ENCODE measurements around the gene SLC25A14. TPM values are rescaled to one million over a fixed set of nuclear protein-coding genes. Genes with fewer than 3 reads are reported as not detected.
"Not testable (repeated sequence)": the region's sequence is repeated elsewhere in the genome, so short reads cannot be mapped to it uniquely, and the experiment has no call there.

SLC25A14 gene
- total RNA-seq, 6 donors from 2014 or later: 7.6 to 16.1 (median 8.3) TPM

DNA sequence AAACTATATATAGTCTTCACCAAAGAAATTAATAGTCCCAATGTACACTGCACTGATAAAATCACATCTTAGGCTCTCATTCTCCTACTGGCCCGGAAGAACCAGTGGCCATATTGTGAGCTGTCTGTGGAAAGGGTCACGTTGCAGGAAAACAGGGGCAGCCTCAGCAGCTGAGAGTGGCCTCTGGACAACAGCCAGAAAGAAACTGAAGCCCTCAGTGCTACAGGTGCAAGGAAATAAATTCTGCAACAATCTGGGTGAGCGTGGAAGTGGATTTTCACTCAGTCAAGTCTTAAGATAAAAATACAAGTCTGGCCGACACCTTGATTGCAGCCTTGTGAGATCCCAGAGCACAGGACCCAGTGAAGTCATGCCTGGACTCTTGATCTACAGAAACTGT, 3.2 kb upstream of the SLC25A14 start:
- no peak for TF ChIP-seq POLR2A (IDR thresholded peaks at IDR 0.05)
- TF ChIP-seq EP300 (IDR thresholded peaks at IDR 0.05): no peak
- no peak for TF ChIP-seq POLR2AphosphoS5 (IDR thresholded peaks at IDR 0.05)
- TF ChIP-seq, protein P1, sequence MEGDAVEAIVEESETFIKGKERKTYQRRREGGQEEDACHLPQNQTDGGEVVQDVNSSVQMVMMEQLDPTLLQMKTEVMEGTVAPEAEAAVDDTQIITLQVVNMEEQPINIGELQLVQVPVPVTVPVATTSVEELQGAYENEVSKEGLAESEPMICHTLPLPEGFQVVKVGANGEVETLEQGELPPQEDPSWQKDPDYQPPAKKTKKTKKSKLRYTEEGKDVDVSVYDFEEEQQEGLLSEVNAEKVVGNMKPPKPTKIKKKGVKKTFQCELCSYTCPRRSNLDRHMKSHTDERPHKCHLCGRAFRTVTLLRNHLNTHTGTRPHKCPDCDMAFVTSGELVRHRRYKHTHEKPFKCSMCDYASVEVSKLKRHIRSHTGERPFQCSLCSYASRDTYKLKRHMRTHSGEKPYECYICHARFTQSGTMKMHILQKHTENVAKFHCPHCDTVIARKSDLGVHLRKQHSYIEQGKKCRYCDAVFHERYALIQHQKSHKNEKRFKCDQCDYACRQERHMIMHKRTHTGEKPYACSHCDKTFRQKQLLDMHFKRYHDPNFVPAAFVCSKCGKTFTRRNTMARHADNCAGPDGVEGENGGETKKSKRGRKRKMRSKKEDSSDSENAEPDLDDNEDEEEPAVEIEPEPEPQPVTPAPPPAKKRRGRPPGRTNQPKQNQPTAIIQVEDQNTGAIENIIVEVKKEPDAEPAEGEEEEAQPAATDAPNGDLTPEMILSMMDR (IDR thresholded peaks at IDR 0.05): no peak
- DNase-seq (no peak), ATAC-seq (ENCODE audit: low FRiP score in 2 of 2) (no peak)
- WGBS, 2 donors: 59 to 100% methylated on average over 1 to 4 of the region's 4 CpGs
- no peaks in the 10 kb centered on the region for H3K36me3 ChIP-seq
- no peak overlapping the region for H3K27ac ChIP-seq
- H3K4me1 ChIP-seq: peaks cover 0 to 3% (median 0%) of the 10 kb centered on the region in 4 donors
- H3K27me3 ChIP-seq: no peaks in the 10 kb centered on the region
- H3K4me3 ChIP-seq: no peak overlapping the region
- no peaks in the 10 kb centered on the region for H3K9me3 ChIP-seq

DNA sequence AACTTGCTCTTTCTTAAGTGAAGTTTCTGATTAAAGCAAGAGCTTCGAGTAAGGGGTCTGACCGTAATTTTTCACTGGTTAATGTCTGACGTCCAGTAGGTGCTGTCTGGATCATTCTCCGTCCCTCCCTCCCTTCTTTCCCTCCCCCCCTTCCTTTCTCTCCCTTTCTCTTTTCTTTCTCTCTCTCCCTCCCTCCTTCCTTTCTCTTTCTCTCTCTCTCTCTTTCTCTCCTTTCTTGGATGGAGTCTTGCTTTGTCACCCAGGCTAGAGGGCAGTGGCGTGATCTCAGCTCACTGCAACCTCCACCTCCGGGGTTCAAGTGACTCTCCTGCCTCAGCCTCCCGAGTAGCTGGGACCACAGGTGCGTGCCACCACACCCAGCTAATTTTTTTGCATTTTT, 850 bp upstream of the SLC25A14 start:
- H3K4me3 ChIP-seq: peak overlapping the region; percentile 49 to 83 (median 68)
- WGBS, 2 donors: 73% methylated on average over 8 of the region's 8 CpGs
- not testable (repeated sequence) for H3K27ac ChIP-seq; H3K36me3 ChIP-seq; H3K4me1 ChIP-seq; H3K9me3 ChIP-seq; H3K27me3 ChIP-seq; ATAC-seq (ENCODE audit: low FRiP score in 2 of 2); DNase-seq

DNA sequence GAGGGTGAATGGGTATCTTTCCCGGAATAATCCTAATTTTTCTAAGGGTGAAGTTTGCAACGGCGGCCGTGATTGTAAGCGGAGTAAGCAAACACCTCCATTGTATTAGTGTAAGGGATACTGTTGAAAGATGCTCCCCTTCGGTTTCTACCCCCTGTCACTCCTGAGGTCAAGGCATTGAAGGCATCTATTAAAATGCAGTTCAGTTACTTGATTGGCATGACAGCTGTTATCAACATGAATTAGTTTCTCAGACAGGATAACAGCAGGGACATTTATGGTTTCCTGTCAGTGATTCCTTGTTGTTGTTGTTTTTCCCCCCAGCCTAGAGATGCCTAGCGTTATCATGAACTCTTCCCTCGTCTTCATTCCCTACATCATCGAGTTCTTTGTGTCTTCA, 552 bp downstream of the SLC25A14 start:
- TF ChIP-seq, protein P1 (IDR thresholded peaks at IDR 0.05): no peak
- TF ChIP-seq EP300 (IDR thresholded peaks at IDR 0.05): no peak
- no peak for TF ChIP-seq POLR2AphosphoS5 (IDR thresholded peaks at IDR 0.05)
- no peak for TF ChIP-seq POLR2A (IDR thresholded peaks at IDR 0.05)
- peaks cover 0 to 3% (median 0%) of the 10 kb centered on the region in 4 donors for H3K4me1 ChIP-seq
- no peaks in the 10 kb centered on the region for H3K27me3 ChIP-seq
- WGBS, 2 donors: 6 to 50% methylated on average over 4 to 9 of the region's 9 CpGs
- DNase-seq: no peak
- no peaks in the 10 kb centered on the region for H3K36me3 ChIP-seq
- H3K27ac ChIP-seq: peak overlapping the region in 3 of 4 donors; percentile 46 to 65 (median 57)
- peak overlapping the region; percentile 49 to 83 (median 68) for H3K4me3 ChIP-seq
- H3K9me3 ChIP-seq: no peaks in the 10 kb centered on the region
- ATAC-seq (ENCODE audit: low FRiP score in 2 of 2): no peak

DNA sequence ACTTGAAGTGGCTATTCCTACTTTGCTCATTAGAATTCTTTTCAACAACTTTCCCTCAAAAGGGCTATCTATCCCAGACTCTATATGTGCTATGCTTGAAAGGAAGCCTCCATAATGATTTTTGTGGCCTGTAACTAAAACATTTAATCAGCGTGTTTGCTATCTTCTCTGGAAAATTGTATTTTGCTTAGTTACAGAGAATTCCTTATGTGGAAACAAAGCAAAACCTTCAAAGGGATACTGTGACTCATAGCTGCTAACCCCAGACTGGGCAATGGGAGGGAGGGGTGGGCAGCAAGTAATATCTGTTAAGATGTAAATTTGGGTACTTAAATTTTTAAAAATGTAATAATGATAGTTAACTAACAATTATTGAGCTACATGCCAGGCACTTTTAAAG, 3.7 kb downstream of the SLC25A14 start:
- no peaks in the 10 kb centered on the region for H3K36me3 ChIP-seq
- no peak for ATAC-seq (ENCODE audit: low FRiP score in 2 of 2)
- no peak overlapping the region for H3K4me3 ChIP-seq

DNA sequence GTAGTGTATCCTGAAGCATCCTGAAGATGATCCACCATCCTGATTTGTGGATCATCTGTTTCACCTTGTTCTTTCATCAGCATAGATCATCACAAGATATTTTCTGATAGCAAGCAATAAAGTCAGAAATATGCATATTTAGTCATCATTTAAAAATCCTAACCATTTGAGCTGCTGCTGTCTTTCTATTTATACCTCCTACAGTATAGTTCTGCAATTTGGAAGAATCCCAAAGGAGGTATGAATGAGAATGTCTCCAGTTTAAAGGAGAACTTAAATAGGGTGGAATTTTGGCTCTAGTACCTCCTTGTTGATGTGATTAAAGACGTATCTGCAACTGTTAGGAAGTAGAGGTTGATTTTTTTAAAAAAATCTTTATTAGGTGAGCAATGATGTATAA, 7.6 kb downstream of the SLC25A14 start:
- peaks cover 0 to 8% (median 0%) of the 10 kb centered on the region in 4 donors for H3K36me3 ChIP-seq
- no peak overlapping the region for H3K4me3 ChIP-seq
- no peaks in the 10 kb centered on the region for H3K27me3 ChIP-seq
- DNase-seq (no peak), ATAC-seq (ENCODE audit: low FRiP score in 2 of 2) (no peak)
- TF ChIP-seq POLR2AphosphoS5 (IDR thresholded peaks at IDR 0.05) (no peak), EP300 (IDR thresholded peaks at IDR 0.05) (no peak), POLR2A (IDR thresholded peaks at IDR 0.05) (no peak)
- TF ChIP-seq, protein P1 (IDR thresholded peaks at IDR 0.05): no peak
- WGBS, 2 donors: 44 to 58% methylated on average over 1 of the region's 1 CpG
- H3K4me1 ChIP-seq: no peaks in the 10 kb centered on the region
- H3K27ac ChIP-seq: no peak overlapping the region
- no peaks in the 10 kb centered on the region for H3K9me3 ChIP-seq

More for the DNA sequence above, 3.7 kb downstream of the SLC25A14 start:
- Histone ChIP-seq H3K27me3 (no peaks in the 10 kb centered on the region), H3K4me1 (peaks cover 0 to 3% (median 0%) of the 10 kb centered on the region in 4 donors), H3K27ac (no peak overlapping the region), H3K9me3 (no peaks in the 10 kb centered on the region)
- no peak for DNase-seq
- WGBS, 2 donors: 83 to 100% methylated on average over 1 of the region's 1 CpG
- TF ChIP-seq POLR2A (IDR thresholded peaks at IDR 0.05): no peak
- TF ChIP-seq POLR2AphosphoS5 (IDR thresholded peaks at IDR 0.05): no peak
- TF ChIP-seq EP300 (IDR thresholded peaks at IDR 0.05): no peak
- TF ChIP-seq, protein P1 (IDR thresholded peaks at IDR 0.05): no peak
